Adrenal gland (tissue), 5 donors: ENCODE measurements around the gene SLC44A5.

Experiments used
- CTCF ChIP-seq, 6 experiments: fragments of 450-650 bp in 4 of 6; fragments of 200-600 bp in 2 of 6; sonication (generic) in 1 of 6; IDR thresholded peaks; 1 replicate in 5 of 6; 2 replicates in 1 of 6; pipeline versions ENCODE4 v1.5.1 to v1.8.0; 2016 to 2021; ENCODE audit warnings: antibody characterized with exemption in 6 of 6, mild to moderate bottlenecking in 2 of 6, moderate library complexity in 1 of 6
- POLR2A ChIP-seq, 2 donors: fragments of 450-650 bp; IDR thresholded peaks; one replicate each; pipeline ENCODE4 v1.6.1; 2017; ENCODE audit warnings: antibody characterized with exemption in 2 of 2, mild to moderate bottlenecking in 2 of 2, moderate library complexity in 1 of 2
- donor health status: DM: no; HTN: no; CAD: no.

GRCh38 chr1:75520862-75521475 lies 89.9 kb downstream of the SLC44A5 start:
- TF ChIP-seq CTCF (IDR thresholded peaks at IDR 0.05) (no peak), POLR2A (IDR thresholded peaks at IDR 0.05) (no peak)
